ENCODE results near the gene SLC25A52.
"Not testable (repeated sequence)": the region's sequence is repeated elsewhere in the genome, so short reads cannot be mapped to it uniquely, and the experiment has no call there.

The SLC25A52 gene

DNA sequence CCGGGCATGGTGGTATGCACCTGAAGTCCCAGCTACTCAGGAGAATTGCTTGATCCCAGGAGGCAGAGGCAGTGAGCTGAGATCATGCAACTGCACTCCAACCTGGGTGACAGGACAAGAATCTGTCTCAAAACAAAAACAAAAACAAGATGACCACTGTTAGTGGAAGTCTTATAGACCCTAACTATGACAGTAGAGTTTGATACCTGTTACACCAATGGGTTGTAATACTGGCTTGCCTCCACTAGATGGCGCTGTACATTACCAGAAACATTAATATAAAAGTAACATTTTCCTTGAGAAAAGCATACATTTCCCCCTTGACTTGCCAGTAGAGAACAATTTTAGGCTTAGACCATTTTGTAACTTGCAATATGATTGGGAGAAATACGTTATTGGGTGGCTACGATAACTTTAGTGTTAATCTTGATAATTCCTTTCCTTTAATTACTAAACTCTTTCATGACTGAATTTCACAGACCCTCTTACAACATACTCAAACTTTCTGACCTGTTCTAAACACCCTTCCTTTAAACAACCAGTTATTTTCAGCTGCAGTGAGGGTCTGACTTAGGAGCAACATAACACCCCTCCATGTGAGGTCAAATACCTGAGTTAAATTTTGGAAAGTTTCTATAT, 19.5 kb downstream of the SLC25A52 start:
- peak; percentile 16 to 57 (median 41) for DNase-seq (ENCODE audit: low read depth in 2 of 3, low spot score in 1 of 3)

GRCh38 chr18:31740180-31740579, 20.5 kb downstream of the SLC25A52 start:
- no peak for DNase-seq (ENCODE audit: low read depth in 2 of 3, low spot score in 1 of 3)

- no peak for DNase-seq (ENCODE audit: low read depth in 2 of 3, low spot score in 1 of 3)
These were observed 21.0 kb downstream of the SLC25A52 start for GRCh38 chr18:31739651-31740050.

DNA sequence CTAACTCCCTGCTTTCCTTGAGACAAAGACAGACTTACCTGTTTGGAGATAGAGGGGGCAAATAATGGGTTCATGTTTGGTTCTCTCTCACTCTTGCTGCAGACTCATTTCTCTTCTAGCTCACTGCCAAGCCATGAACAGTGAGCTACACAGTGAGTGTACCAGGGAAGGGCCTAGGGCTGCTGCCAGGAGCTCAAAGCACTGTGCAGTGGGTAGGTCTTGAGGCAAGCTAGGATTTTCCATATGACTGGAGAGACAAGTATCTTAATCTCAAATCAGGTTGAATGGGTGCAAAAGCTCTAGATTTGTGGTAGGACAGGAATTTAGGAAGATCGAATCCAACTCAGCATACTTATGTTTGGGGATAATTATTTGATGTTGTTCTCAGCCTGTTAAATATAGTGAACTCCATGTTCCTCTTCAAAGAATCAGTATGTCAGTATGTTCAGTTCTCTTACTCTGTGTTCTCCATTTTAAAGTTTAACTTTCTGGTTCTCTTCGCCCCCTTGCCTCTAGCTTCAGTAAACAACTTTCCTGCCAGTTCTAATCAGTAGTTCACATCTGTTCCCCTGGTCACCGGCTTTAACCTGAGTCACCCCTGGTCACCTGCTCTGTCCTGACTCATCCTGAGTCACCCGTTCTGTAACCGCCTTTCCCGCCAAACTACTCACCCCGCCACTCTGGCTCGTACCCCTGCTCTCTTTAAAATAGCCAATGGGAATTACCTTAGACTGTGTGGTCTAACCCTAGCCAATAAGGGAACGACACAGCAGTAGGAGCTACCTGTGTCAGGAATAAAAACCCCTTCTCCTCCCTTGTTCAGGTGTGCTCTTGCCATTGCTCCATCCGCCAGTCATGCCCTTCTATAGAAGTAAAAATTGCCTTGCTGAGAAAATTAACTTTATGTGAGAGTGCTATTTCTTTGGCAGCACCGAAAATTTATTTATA, 21.9 kb downstream of the SLC25A52 start:
- no peak for DNase-seq (ENCODE audit: low read depth in 2 of 3, low spot score in 1 of 3)

GRCh38 chr18:31736630-31737029, 24.1 kb downstream of the SLC25A52 start:
- no peak for DNase-seq (ENCODE audit: low read depth in 2 of 3, low spot score in 1 of 3)

GRCh38 chr18:31731628-31732027, 29.1 kb downstream of the SLC25A52 start:
- no peak for DNase-seq (ENCODE audit: low read depth in 2 of 3, low spot score in 1 of 3)

GRCh38 chr18:31729196-31729595, 31.5 kb downstream of the SLC25A52 start:
- not testable (repeated sequence) for DNase-seq (ENCODE audit: low read depth in 2 of 3, low spot score in 1 of 3)

DNA sequence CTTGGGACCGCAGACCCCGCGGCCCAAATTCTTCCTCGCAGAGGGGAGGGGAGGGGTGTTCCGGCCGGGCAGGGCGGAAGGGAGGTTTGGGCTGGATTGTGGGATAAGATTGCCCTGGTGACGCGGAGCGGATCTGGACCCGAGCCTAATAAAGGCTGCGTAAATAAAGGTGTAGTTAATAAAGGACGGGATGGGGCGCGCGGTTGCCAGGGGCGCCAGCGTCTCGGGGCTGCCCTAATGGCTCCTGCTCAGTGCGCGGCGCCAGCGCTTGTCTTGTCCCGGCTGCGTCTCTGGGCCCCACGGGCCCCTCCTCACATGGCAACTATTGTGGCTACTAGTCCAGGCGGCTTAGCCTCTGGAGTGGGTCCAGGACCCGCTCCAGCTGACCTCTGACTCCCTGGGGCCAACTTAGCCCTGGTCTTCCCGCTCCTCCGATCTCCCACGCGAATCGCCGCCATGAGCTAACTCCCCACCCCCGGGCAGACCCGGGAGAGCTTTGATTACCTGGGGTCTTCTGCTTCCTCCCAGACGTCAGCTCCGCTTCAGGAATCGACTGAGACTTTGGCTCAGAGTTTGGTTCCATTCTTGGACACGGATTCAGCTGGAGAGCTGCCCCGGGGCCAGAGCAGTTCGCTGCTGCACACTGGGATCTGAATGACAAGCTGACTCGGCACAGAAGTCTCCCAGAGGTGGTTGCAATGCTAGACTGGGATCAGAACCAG, 36.5 kb downstream of the SLC25A52 start:
- DNase-seq (ENCODE audit: low read depth in 2 of 3, low spot score in 1 of 3): no peak

DNA sequence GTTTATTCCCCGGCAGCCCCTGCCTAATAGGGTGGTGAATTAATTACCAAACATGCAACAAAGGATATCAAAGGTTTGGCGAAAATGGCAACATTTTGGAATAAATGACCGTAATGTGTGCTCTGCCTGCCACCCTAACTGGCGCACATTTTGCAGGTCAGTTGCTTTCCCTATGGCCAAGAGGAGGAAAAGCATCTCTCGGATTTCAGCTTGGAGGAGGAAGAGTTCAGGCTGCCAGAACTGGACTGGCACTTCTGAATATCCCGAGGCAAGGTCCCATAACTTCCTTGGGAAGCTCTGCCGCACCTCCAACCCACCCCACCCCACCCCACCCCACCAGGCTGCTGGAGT, 37.1 kb downstream of the SLC25A52 start:
- no peak for DNase-seq (ENCODE audit: low read depth in 2 of 3, low spot score in 1 of 3)

DNA sequence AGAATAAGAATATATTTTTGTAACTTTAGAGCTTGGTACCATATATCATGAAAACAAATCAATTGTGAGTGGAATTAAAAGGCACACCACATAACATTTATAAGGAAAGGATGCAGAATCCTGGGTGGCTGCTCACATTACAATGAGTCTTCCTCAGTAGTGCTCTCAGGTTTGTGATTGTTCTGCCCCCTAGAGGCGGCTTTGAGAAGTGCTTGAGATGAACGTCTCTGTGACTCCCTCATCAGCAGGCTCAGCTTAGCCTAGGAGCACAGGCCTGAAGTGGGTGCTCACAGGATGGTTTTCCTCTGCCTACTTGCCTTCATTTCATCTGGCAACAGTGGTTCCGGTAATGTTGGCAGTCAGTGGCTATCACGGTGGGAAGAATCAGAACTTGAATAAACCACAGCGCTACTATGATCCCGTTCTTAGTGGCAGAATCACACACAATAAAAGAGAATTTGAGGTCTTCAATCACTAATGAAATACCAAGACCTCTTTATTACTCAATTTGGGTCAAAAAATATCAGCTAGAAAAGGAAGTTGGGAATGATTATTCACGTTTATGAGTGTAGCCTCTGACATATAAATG, 38.2 kb downstream of the SLC25A52 start:
- DNase-seq (ENCODE audit: low read depth in 2 of 3, low spot score in 1 of 3): peak; percentile 62 to 84 (median 64)

GRCh38 chr18:31721601-31722000, 39.1 kb downstream of the SLC25A52 start:
- no peak for DNase-seq (ENCODE audit: low read depth in 2 of 3, low spot score in 1 of 3)

DNA sequence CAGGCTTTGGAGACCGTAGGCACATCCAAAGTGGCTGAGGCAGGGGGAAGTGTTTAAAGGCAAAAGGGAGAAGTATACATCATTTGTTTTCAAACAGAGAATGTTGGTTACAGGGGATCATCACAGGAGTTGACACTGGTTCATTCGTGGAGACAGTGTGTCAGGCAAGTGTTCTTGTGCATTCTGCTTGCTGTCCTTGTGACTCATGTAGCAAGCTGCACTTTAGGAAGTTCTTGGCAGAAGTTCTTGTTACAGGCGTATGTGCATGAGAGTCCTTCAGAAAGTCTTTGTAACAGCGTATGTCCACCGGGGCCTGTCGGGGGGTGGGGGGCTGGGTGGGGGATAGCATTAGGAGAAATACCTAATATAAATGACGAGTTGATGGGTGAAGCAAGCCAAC, 39.8 kb downstream of the SLC25A52 start:
- DNase-seq (ENCODE audit: low read depth in 2 of 3, low spot score in 1 of 3): no peak

DNA sequence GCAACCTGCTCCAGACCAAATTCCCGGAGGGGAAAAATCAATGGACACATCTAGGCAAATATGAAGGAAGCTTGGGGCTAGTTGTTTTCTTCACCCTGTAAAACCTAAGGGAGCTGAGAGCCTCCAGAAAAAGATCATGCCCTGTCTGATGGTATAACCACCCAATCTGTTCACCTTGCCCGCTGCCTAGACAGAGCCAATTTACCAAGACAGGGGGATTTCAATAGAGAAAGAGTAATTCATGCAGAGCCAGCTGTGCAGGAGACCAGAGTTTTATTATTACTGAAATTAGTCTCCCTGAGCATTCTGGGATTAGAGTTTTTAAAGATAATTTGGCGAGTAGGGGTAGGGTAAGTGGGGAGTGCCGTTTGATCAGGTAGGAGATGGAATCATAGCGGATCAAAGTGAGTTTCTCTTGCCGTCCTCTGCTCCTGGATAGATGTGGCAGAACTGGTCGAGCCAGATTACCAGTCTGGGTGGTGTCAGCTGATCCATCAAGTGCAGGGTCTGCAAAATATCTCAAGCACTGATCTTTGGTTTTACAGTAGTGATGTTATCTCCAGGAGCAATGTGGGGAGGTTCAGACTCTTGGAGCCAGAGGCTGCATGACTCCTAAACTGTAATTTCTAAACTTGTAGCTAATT, 41.2 kb downstream of the SLC25A52 start:
- no peak for DNase-seq (ENCODE audit: low read depth in 2 of 3, low spot score in 1 of 3)

DNA sequence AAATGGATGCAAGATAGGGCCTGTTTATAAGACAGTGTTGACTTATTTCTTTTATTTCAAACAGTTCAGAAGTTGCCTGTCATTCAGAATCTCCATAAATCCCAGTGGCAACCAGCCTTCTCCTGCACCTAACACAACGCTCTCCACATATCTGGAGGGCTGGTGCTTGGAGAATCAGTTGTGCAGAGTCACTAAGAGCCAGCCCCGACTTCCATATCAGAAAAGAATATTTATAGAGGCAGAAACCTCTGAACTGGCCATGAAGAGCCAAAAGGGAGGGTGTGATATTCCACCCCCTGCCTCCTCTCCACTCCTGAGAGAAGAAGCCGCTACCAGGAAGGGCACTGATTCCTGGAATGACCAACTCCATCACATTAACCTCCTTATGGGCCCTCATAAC, 42.3 kb downstream of the SLC25A52 start:
- no peak for DNase-seq (ENCODE audit: low read depth in 2 of 3, low spot score in 1 of 3)

DNA sequence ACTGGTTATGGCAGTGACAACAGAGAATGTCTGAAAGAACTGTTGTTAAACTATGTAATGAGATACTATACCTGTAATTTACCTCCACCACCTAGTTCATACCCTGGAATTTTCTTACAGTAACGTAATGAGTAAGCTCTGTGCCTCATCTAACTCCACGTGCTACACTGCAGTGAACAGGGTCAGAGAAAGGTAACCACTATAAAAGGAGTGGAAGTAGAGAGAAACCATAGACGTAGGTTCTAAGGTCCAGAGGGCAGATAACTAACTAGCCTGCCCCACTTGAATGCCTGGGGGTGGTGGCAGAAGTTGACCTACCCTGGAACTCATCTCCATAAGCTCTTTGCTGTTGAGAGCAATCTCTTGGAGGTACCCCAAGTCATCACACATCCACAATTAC, 44.3 kb downstream of the SLC25A52 start:
- DNase-seq (ENCODE audit: low read depth in 2 of 3, low spot score in 1 of 3): no peak

DNA sequence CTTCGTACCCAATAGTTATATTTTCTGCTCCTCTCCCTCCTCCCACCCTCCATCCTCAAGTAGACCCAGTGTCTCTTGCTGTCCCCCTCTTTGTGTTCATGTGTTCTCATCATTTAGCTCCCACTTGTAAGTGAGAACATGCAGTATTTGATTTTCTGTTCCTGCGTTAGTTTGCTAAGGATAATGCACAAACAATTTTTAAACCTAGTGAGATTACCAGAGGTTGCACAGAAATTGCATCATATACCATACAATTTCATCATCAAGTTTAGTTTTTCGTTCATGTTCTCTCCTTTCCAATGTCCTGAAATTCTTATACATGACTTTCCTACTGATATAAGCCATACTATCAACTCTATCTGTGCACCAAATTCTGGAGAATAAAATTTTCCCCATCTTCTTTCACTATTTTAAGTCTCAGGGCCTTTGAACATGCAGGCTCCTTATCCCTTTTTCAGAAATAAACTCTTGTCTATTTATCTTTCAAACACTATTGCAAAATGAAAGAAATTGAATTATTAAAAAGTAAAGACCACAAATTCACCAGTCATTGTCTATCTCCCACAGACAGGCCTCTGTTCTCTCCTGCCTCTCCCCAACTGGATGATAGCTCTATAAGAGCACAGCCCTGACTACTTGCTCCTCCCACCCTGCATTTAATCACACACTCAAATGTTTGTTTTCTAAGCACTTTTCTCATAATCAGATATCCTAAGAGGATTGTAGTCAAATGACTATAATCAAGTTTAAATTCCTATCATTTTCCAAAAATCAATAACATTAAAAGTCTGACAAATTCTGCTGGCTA, 49.1 kb downstream of the SLC25A52 start:
- no peak for DNase-seq (ENCODE audit: low read depth in 2 of 3, low spot score in 1 of 3)

DNA sequence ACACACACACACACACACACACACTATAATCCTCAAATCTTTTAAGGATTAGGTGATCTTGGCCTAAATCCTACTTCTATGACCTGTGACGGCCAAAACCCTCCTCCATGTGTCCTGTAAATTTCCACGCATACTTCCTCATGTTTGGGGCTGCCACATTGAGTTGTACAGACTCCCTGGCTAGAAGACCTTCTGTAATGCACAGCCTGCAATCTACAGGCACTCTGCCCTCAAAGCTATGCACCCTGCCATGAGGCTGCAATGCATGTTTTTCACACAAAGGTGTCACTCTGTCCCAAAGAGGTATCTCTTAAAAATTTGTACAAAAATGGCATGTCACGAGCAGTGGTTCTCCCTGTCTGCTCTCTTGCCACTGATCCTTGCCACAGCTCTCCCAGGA, 49.9 kb downstream of the SLC25A52 start:
- DNase-seq (ENCODE audit: low read depth in 2 of 3, low spot score in 1 of 3): no peak

Measured in stimulated activated CD4-positive, alpha-beta T cell treated with anti-CD3 and anti-CD28 coated beads, Interleukin-12 subunit alpha, Interleukin-12 subunit beta, amount 100 ng/mL, for 48 hours (primary cell).